Mesenteric fat pad (tissue), 1 donor: Measurements from ENCODE around the gene PRKN. TPM values are rescaled to one million over a fixed set of nuclear protein-coding genes. Genes with fewer than 3 reads are reported as not detected.

ENCODE experiments used
- DNase-seq: peaks from one replicate; pipeline ENCODE4 v3.0.0-alpha.2; 2020; ENCODE audit warnings: low spot score
- total RNA-seq: library from RNA; stranded (reverse); fragmentation: NEBNext Ultra II Directional; extraction: Animal tissue kit (Norgen Biotek cat#: 25700); gene quantifications from one replicate; pipeline ENCODE4 v1.2.1, GENCODE V29; 2021
- donor health status: DM: yes; HTN: yes; CAD: no.

Gene PRKN
- total RNA-seq, 1 donor from 2014 or later: 10.1 TPM

DNA sequence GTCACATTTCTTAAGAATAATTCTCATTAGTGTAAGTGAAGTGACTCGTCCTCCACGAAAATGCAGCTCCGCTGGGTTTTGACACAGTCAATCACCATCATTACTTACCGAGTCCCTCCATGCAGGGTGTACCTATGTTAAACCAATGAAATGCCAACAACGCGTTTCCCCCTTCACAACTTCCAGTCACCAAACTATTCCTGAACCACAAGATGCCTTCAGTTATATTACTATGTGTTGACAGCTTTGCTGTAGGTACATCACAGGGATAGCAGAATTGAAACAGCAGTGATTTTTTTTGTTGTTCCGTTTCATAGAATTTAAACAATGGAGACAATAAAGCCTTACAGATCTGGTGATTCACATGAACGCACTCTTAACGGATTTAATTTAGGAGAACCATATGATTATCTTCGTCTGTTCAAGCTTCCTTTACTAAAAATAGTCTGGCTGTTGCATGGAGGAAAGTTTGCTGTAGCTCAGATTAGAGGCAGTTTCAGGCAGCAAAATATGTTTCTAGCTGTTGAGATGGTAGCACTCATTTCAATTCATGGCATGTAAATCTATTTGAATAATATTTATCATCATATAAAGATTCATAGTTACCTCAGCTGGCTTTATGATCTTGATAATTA is 652.8 kb downstream of the PRKN start:
- DNase-seq: no peak

DNA sequence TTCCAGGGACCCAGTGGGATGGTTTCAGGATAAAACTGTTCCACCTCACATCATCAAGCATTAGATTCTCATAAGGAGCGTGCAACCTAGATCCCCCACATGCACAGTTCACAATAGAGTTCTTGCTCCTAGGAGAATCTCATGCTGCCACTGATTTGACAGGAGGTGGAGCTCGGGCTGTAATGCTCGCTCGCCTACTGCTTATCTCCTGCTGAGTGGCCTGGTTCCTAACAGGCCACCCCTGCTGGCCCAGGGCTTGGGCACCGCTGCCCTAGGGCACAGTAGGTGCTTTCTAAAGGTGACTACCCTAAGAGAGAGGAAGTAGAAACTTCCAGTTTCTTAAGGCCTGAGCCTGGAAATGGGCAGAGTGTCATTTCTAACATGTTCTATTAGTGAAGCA is 656.9 kb downstream of the PRKN start:
- DNase-seq: no peak

- no peak for DNase-seq
Measured at GRCh38 chr6:162069995-162070394, 657.6 kb downstream of the PRKN start.

DNA sequence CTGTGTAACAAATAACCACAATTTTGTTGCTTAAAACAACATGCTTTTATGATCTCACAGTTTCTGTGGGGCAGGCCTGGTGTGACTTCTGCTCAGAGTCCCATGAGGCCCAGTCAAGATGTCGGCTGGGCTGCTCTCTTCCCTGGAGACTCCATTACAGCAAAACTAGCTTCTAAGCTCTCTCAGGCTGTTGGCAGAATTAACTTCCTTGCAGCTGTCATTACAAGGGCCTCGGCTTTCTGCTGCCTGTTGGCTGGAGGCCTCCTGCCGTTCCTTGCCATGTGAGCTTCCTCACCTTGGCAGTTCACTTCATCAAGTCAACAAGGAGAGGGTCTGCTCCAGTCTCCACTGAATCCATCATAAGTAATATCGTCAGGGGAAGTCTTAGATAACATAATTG is 659.2 kb downstream of the PRKN start:
- DNase-seq: no peak

- no peak for DNase-seq
Measured at GRCh38 chr6:162063666-162064065, 663.9 kb downstream of the PRKN start.

DNA sequence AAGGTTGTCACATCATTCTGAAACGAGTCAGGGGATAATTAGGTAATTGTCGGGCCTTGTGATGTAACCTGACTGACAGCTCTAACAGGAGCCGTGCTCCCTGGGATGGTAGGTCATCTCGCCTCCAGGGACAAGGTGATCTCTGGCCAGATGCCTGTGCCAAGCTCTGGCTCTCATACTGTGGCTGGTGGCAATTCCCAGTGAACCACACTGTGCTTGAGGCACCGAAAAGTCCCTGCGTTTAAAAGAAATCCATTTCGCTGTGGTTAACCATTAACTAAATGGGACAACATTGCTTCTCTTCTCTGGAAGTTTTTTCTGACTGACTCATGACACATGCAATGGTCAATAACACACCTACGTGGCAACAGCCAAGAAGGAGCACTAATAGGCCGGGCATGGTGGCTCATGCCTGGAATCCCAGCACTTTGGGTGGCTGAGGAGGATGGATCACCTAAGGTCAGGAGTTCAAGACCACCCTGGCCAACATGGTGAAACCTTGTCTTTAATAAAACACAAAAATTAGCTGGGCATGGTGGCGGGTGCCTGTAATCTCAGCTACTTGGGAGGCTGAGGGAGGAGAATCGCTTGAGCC is 669.2 kb downstream of the PRKN start:
- DNase-seq: no peak

DNA sequence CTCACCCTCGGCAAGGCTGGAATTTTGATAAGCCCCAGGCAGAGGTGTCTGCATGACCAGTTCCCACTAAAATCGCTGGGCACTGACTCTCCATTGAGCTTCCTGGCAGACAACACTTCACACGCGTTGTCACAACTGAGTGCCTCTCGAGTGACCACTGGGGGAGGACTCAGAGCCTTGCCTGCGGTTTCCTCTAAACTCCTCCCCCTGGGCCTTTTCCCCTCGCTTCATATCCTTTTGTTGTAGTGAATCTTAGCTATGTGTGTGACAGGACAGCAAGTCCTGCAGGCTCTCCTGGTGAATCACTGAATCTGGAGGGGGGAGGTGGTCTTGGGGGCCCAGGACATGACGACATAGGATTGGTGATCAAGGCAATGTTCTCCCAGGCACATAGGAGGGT is 670.8 kb downstream of the PRKN start:
- DNase-seq: no peak

- no peak for DNase-seq
Measured at GRCh38 chr6:162056061-162056460, 671.5 kb downstream of the PRKN start.

GRCh38 chr6:162055365-162055764 is 672.2 kb downstream of the PRKN start:
- no peak for DNase-seq

DNA sequence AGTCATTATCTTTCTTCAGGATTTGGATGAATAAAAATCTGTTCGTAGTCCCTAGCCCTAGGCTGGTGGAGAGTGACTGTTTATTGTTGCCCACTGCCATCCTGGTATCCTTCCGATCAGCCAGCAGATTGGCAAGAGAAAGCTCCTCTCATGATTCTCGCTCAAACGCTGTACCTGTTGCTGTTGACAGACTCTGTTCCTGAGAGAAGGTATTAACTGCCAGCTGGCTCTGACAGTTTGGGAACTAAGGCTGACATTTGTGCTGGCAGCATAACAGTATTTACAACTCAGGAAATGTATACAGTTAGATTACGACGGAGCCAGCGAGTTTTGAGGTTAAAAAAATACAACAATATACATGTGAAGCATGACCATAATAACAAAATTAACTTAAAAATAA is 674.5 kb downstream of the PRKN start:
- DNase-seq: no peak

GRCh38 chr6:162050579-162050978 is 677.0 kb downstream of the PRKN start:
- no peak for DNase-seq

- no peak for DNase-seq
Measured at GRCh38 chr6:162046324-162046723, 681.2 kb downstream of the PRKN start.

DNA sequence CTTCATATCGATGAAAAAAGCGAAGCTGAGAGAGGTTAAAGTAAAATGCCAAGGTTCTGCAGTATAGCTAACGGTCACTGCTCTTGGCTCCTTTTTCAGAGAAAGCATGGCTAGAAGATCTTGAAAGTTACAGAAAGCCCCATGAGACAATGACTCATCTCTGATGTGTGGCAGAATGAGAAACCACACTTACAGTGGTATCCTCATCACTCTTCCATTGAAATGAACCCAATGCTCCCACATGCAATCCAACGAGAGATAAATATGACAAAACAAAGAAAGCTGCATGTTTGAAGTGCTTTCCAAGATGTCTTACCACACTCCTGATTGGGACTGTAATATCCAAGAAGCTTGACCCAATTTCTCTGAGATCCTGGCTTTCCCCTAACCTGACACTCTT is 694.9 kb downstream of the PRKN start:
- DNase-seq: no peak

GRCh38 chr6:162029873-162030576 is 697.5 kb downstream of the PRKN start:
- no peak for DNase-seq

DNA sequence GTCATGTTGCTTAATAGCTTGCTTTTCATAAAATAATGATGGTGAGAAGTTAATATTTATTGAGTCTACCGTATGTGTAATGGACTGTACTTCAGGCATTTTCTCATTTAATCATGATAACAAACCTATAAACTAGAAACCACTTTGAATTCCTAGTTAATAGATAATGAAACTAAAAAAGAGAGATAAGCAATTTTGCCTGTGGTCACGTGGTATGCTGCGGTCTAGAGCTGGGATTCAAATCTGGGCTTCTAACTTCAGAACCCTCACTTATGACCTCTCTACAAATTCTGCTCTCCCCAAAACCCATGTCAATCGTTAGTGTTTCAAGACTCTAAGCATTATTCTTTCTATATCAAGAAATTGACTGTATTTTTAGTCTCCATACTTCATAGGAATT is 700.7 kb downstream of the PRKN start:
- DNase-seq: no peak

DNA sequence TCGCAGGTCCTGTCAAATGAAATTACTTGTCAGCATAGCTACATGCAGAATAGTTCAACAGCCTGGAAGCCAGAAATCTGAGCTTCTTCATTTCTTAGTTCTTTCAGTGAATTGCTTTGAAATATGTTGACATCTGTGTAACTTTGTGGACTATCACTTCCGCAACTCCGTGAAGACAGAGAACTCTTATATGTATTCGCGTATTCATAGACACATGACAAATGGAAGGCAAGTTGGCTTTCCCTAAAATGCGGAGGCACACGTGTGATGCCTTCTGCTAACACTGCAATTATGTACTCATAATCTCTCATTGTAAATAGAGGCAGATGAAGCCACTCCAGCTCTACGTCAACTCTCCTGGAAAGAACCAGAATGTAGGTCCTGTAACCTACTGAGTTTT is 701.5 kb downstream of the PRKN start:
- no peak for DNase-seq

- no peak for DNase-seq
Measured at GRCh38 chr6:162019349-162019748, 708.2 kb downstream of the PRKN start.

DNA sequence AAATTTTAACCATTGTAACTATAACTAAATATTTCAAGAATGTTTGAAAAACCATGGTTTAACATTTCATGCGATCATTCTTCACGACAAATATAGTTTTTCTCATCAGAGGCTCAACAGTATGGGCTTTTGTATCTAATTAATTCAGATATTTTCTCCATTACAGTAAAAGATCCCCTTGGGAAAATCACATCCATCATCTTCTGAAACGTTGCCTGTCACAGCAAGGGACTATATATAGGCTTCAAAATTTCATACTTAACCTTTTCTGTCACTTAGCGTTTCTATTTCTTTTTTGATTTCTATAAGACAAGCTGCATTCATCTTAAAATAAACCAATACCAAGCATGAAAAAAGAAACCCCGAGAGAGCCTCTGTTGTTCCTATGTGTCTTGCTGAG is 710.0 kb downstream of the PRKN start:
- no peak for DNase-seq

DNA sequence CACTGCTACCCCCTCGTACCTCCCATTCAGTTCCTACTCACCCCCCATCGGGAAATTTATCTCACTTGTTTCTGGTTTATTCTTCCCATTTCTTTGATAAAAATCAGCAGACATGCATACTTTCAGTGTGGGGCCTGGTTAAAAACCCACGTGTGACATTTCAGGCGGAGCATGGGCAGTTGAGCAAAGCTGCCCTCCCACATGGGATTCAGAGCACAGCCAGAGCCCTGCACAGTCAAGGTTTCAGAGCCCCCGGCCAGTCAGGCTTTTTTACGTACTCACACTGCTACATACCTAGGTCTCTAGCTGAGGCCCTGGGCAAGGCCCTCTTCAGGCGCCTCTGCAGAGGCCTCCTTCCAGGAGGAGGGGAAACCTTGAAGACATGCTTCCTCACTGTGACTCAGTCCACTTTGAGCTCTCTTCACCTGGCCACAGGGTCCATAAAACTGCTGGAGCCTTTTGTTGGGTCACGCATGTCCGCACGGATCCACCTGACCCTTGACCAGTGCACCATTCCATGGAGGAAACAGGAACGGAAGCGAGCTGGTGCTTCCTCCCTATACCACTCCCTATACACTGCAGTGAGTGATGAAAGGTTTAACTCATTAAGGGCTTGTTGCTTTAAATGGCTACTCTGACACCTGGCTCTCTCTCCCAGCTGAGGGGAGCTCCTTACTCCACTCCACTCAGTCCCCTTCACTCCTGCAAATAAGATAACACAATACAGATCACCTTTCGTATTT is 713.3 kb downstream of the PRKN start:
- DNase-seq: no peak

DNA sequence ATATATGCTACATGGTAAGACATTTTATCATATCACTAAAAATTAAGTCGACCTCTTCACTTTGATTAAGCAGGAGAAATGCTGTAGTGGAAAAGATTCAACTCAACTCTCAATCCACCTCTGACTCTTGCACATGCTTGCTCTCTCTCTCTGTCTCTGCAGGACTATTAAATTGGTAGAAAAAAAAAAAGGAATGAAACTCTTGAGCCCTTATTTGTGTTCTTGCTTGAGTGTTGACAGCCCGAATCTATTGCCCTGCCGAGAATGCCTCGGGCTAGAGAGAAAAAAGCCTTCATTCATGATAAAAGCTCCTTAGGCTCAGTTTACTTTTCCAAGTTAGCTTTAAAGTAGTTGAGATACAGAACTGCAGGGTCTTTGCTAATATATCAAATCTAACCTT is 722.2 kb downstream of the PRKN start:
- no peak for DNase-seq

DNA sequence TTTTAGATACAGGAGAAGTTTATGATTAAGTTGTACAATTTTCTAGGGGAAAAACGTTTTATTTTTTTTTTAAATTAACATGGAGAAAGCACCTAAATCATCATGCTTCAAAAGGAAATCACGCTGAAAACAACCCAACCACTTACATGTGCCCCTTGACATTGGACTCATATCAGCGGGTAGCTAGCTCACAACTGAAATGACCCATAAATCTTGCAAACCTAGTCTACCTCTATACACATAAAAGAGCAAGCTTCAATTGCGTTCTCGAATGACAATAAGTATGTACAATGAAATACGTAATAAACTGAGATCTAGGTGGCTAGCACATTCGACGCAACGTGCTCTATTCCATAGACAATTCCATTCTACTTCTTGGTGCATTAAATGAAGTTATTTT is 730.8 kb downstream of the PRKN start:
- no peak for DNase-seq

- DNase-seq: no peak
Measured at GRCh38 chr6:161985876-161986423, 741.6 kb downstream of the PRKN start.
